CD4-positive, alpha-beta T cell treated with Interleukin-10 for 1 hour (primary cell): ENCODE measurements around the gene PTER.
A peak's percentile ranks its signal among the peaks of the same experiment; 100 is the strongest.

ENCODE experiments used
- DNase-seq: peaks from one replicate; pipeline ENCODE4 v3.0.0-alpha.2; 2020

The PTER gene

DNA sequence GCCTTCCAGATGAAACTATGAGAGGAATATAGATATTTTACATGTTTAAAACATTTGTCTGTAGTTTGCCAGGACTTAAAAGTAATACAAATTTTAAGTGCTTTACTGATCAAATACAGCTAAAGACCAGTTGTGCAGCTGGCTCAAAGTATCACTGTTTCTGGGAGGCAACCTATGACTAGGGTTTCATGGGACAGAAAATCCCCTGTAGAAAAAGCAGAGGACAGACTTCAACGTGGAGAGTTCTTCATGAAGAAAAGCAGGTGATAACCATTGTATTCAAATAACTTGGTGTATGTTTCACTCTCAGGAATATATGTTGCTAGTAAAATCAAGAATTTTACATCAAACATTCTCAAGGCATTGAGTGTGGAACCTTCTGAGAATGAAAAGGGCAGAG, 40.9 kb downstream of the PTER start:
- DNase-seq, result no peak

DNA sequence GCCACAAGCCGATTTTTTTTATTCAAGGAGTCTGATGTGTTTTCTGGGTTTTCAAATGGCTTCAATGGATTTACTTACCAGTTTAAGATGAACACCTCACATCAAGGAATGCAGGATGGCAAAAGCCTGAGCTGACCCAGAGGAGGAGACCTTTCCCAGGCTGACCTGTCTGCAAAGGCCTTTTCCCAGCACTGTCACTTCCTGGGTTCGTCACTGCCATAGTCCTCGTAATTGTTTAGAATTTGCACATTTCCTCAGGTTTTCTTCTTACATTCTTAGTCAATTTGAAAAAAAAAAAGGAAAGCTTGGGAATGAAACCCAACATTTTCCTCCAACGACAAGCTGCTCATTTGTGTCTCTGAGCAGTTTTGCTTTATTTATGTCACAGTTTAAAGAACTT, 42.0 kb downstream of the PTER start:
- no peak for DNase-seq

DNA sequence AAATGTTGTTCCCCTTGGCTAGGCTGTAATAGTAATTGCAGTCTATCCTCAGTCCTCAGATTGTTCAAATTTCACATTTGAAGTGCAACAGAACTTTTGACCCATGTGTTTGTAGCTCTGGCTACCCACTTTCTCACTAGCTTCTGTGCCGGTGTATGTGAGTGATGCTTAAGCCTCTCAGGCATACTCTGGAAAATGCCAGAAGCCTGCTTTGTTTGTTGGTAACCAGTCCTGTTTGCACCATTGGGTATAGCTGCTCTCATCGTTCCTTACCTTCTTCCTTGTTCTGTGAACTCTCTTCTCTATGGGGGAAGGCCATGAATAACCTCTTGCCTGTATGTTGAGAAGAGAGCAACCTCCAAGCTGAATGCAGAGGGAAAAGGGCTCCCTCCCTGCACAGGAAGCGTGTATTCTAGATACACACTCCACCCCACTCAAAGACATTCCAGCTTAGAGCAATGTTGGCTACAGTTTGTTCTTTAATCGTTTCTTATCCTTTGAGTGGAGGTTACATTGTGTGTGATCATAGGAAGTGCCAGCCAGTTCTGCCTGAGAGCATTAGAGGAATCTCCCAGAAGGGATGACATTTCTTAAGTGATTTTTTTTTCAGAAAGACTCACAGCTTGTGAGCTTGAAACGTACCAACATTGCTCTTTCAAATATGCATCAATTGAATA, 44.4 kb downstream of the PTER start:
- no peak for DNase-seq

DNA sequence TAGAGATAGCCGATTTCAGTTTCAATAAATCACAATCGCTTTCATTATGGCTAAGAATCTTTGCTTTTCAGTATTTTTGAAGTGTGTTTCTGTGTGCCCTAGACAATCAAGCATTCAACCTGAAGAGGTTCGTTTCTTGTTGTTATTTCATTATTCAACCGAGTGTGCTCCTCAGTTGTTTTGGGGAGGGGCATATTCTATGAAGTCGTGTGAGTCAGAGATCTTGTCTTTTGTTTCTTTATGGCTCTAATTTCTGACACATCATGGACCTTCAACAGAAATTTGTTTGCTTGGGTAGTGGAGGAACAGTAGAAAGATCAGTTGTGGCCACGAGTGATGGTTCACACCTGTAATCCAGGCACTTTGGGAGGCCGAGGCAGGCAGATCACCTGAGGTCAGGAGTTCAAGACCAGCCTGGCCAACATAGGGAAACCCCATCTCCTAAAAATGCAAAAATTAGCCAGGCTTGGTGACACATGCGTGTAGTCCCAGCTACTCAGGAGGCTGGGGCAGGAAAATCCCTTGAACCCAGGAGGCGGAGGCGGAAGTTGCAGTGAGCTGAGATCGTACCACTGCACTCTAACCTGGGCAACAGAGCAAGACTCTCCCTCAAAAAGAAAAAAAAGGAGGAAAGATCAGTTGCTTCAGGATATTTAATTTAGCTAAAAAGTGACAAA, 46.6 kb downstream of the PTER start:
- no peak for DNase-seq

DNA sequence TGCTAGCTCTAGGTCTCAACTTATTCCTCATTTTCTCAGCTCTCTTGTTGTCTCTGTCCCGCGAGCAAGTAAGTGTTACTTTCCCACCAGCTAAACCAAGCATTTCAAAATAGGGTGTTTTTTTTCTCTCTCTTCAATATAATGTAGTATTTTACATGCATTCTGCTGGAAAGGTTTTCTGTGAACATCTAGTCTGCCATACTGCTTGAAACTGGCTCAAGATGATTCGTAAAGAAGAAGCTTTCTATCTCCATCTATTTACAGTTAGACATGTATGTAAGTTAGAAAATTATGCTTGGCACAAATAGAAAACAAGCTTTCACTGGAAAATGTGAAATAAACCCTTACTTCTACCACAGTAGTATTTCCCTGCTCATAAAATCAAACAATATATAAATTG, 53.7 kb downstream of the PTER start:
- no peak for DNase-seq

DNA sequence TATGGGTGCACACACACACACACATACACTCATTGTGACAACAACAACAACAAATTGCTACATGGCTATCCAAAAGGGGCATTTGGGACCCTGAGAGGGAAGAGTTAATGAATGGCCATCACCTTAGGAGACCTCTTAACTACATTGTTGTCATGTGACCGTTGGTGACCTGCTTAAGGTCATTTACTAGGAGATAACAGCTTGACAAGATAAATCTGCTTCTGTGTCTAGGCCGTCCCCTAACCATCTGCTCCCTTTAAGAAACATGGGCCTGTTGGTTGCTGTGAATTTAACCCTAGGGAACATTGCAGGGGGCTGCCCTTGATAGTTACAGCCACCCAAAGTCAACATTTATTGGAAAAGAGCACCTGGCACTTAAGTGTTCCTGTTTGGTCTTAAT, 55.1 kb downstream of the PTER start:
- no peak for DNase-seq

DNA sequence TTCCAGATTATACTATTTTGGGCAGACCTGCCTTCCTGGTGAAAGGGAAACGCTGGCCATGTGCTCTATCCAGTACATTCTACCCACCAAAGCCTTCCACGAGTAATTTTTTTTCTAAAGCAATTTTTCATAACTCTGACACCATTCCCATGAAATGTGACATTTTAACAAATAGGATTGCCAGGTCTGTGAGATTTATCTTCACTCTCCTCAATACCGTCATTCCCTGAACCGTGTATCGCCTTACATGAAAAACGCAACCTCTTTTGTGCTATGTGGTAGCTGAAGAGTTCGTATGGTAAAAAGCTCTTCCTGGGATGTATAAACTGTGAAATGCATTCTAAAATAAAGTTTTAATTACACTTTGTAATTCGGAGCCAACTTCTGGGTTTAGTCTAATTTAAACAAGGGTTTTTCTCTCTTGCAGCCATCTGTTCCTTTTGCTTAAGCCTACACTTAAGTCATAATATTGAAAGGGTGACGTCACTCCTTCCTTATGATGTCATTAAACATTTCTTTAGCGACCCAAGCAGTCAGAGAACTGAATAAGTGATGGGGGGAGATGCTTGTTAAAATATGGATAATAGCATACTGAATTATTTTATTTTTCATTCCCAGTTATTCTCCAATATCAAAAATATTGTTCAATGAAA, 57.2 kb downstream of the PTER start:
- no peak for DNase-seq

DNA sequence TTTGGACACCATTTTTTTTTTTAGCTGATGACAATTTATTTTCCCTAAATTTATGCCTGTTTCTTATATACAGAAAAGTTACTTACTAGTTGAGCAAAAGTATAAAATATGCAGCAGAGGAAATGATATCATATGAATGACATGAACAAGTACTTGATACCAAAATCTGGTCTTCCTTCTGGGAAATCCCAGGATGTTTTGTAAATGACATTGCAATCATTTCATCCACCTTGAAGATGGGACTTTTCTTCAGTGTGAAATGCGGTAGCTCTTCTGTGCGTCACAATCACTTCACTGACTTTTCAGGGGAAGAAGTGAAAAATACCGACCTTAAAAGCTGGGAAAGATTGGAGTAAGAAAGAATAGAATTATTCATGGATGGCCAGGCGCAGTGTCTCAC, 61.1 kb downstream of the PTER start:
- no peak for DNase-seq

DNA sequence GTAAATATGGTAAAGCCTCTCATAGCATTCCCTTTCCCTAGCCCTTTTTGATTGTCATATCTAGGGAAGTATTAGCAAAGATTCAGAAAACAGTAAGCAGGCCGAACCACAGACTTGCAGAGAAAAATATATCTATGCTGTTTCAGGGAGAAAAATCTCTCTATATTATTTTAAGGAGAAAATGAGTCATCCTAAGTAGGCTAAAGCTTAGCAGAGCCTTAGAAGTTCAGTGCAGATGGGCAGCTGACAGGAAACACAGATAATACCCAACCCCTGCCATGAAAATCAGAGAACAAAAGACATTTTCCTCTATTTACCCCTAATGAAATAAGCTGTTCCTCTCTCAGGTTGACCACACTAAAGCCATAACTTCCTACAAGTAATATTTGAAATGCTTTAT, 68.4 kb downstream of the PTER start:
- no peak for DNase-seq

DNA sequence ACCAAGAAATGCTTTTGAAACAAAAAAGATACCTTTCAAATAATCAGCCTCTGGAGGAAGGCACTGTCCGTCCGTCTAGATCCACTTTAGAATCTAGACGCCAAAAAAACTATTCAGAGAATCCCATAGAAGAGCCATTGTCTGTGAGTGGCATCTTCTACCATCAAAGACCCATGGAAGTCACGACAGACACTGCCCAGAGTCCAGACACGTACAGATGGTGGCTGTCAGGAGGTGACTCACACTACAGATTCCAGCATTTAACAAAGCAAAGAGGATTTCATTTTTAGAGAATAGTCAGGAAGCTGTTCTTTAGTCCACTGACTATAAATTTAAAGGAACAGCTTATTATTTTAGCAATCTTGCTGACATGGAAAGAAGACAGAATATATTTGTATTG, 73.2 kb downstream of the PTER start:
- no peak for DNase-seq

DNA sequence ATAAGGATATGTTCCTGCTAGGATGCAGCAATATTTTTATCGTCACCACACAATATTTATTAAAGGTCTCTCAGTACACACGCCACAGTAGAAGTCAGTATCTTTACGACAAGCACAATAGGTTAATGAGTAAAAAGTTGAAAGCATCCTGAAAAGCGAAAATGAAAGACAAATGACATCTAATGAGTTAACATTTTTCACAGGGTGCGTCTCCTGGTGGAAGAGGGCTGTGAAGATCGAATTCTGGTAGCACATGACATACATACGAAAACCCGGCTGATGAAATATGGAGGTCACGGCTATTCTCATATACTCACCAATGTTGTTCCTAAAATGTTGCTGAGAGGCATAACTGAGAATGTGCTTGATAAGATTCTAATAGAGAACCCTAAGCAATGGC, 74.0 kb downstream of the PTER start:
- DNase-seq, result no peak

DNA sequence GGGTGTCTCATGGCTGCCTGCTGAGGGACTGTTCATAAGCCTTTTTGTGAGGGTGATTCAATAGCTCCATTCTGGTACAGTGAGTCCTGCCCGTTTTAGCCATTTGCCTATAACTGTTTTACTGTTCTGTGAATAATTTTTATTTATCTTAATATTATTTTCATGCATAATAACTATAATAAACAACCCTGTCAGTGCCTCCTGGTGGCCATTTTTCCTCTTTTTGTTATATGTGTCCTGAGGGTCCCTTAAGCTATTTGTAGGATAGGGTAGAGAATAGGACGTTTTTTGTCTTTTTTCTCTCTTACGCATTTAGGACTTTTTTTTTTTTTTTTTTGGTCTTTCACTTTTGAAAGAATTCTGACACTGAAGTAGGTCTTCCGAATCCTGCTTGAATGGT, 82.0 kb downstream of the PTER start:
- no peak for DNase-seq

DNA sequence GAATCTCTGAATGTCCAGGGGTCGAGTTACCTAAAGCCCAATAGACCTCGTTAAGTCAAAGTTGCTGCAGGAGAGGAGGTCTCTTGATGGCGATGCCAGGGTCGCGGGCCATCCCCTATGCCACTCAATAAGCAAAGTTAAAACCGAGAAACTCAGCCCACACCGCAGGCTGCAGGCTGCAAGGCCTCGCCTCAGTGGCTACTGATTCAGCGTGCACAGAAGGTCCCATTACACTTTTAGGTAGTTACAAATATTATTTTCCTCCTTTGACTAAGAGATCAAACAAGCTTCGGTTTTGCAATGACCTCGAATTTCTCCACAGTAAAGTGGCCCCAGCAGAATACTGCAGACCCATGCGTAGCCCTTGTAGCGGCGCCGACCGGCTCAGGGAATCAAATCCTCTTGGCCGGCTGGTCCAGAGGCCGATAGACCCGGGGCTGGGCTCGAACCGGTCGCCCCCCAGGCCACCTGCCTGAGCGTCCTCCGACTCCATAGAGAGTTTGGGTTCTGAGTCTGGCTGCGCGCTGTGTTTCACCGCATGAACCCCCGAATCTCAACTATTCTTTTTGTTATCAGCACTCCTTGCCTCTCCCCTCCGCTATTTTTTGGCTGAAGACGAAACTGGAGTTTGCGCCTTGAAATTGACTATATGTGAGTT, 82.6 kb downstream of the PTER start:
- DNase-seq, result no peak

DNA sequence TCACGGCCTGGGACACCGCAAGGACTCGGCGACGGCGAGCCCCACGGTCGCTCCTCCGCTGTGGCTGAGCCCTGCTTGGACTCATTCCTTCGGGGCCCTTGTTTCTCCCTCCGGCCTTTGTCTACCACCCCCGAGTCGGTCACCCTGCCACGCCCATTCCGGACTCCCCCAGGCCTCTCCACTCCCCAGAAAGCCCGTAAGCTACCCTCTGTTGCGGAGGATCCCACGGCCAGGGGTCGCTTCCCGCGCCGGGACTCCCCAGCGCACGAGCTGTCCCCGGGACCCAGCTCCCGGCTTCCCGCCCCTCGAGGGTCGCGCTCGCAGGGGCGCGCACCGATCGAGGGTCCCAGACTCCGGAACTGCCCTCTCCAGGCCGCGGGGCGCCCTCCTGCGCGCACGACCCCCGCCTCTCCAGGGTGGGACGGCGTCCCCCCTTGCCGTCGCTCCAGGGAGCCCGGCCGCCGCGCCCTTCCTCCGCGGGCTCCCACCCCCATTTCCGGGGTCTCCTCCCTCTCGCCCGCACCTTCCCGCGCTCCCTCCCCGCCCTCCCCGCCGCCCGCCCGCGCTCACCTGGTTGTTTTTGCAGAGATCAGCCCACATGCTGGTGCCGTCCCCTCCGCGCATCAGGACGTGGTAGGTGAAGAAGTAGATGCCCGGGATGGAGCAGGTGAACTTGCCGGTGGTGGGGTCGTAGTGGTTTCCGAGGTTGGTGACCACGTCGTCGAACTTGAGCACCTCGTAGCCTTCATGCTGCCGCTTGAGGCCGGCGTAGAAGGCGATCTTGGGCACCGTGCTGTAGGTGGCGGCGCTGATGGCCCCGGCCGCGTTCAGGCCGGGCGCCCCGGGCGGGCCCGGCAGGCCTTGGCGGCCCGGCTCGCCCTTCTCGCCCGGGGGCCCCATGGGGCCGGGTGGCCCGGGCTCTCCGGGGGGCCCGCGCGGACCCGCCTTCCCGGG, 83.4 kb downstream of the PTER start:
- no peak for DNase-seq

DNA sequence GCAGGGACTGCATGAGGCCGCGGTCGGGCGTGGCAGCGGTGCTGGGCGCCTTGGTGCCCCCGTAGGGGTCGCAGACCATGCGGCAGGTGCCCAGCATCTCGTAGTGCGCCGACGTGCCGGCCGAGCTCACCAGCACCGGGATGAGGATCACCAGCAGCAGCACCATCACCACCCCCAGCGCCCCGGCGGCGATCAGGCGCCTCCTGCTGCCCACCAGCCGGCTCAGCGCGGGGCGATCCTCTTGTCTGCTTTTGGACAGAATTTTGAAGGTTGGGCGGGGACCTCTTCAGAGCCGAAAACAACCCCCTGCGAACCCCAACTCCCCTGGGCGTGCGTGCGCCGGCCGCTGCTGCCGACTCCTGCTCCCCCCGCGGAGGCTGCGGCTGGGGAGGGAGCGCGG, 84.1 kb downstream of the PTER start:
- peak; percentile 2 for DNase-seq

DNA sequence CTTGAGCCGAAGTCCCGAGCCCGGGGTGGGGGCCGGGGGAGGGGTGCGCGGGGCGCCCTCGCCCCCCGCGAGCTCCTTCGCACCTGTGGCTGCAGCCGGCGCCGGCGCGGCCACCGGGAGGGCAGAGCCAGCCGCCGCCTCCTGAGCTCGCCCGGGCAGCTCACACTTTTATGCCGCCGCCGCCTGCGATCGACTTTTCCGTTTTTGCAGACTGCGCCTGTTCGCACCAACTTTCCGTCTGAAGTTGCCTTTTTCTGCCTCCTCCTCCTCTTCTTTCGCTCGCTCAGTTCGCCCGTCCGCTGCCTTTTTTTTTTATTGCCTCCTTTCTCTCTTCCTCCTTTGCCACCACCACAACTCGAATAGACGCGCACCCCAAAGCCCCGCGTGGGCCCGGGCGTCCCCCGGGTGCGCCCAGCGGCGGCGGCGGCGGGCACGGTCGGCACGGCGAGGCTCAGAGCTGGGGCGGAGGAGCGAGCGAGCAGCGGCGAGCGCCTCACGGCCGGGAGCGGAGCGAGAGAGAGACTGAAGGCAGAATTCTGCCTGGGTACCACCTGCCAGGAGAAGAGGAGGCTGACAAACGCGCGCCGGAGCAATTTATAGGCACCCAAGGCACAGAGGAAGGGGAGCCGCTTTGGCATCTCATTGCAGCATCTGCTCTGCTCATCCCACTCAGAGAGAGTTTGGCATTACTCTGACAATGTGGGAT, 84.7 kb downstream of the PTER start, which contains the start of gene C1QL3:
Gene C1QL3, minus strand, starts transcription at position 569 of the 706 bp plus-strand sequence. CDS start 814 bp downstream, outside the sequence.
- no peak for DNase-seq

DNA sequence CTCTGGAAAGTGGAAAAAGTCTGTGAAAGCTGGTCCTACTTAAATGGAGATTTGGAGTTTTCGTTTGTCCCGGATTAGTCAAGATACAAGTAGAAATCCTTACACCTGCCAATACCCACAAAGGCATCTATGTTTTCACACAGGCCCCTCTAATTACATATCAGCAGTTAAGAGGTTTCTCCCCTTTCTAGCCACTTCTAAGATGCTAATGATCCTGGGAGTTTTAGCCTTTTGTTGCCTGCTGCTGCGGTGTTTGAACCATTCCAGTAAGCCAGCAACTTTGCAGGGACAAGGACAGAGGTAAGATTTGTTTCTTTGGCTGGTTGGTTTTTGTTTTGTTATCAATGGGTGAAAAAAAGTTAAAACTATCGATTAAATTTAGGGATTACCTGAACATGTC, 90.6 kb downstream of the PTER start:
- DNase-seq, result no peak

DNA sequence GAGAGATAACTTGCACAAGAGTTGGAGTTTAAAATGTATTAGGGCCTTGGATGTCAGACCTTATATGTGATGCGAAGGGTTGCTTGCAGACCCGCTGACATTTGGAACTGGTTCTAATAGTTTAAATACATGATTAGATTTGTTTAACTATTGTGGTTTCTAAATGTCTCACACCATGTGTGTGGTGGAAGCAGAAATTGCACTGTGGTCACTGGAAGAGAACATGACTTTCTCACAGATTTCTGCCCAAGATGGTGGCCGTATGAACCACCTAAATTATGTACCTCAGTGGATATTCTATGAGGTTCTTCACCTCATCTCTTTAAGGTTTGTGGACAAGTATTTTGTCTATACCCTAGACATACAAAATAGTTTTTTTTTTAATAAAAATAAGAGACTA, 93.0 kb downstream of the PTER start:
- no peak for DNase-seq

DNA sequence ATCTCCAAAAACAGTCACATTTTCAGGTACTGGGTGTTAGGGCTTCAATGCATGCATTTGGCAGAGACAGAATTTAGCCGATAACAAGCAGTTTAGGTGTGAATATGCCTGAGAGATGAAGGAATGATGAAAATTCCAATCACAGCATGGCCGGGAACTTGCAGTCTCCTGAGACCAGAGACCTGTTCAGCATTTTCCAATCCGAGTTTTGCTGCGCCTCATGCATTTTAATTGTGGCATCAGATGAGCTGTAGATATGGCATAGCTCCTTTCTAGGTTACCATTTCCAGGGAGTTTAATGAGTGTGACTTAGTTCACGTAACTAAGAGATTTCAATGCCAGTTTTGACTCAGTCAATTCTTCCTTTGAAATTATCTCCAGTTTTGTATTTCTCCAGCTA, 99.3 kb downstream of the PTER start:
- DNase-seq, result no peak

DNA sequence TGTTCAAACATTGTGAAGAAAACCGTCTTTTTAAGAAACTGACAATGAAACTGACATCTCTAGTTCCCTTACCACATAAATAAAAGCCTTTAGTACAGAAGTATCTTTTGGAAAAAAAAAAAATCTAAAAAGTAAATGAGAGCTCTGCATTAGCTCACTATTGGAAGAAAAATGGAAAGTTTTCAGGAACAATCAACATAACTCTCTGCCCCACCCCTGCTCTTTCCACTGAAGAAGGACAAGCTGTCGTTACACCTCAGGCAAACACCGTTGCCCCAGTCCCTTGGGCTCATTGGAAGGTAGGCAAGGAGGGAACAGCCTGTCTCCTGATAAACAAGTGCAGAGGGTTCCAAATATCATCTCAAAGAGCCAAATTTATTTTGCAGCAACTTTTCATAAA, 107.3 kb downstream of the PTER start:
- DNase-seq, result no peak

DNA sequence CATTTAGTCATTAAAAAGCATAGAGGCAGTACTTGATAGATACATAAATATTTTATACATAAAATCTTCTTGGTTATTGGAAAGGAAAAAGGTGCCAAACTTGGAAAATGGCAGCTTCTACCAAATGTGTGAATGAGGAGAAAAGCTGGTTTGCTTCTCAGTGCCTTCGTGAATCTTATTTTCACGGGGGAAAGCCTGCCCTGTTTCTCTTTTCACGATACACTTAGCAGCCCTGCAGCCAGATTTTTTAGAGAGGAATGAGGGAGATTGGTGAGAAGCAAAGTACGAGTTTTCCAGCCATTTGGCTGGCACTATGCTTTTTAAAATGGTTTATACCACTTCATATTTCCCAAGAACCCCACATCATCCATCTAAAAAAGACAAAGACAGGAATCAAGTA, 107.8 kb downstream of the PTER start:
- no peak for DNase-seq
